H1 (cell line): ENCODE results near the gene LCAT. TPM values are rescaled to one million over a fixed set of nuclear protein-coding genes. Genes with fewer than 3 reads are reported as not detected.
A peak's percentile ranks its signal among the peaks of the same experiment; 100 is the strongest.

Experiments
- CTCF ChIA-PET: fragments of 300-600 bp; sonication (Branson Sonifier 250); formaldehyde crosslinking; loops from one replicate; lab custom pipeline; 2021; ENCODE audit not compliant: partially characterized antibody; lab: Charles Lee
- POLR2A ChIA-PET: fragments of 300-600 bp; sonication (Branson Sonifier 250); formaldehyde crosslinking; loops from one replicate; lab custom pipeline; 2021; ENCODE audit warnings: inconsistent platforms; ENCODE audit not compliant: partially characterized antibody; lab: Charles Lee
- DNase-seq, 2 experiments: peaks; one replicate each; pipeline versions ENCODE4 v3.0.0 to v3.0.0-alpha.2; 2010 to 2022; ENCODE audit warnings: low spot score in 2 of 2, low read depth in 1 of 2, mixed read lengths in 1 of 2
- FAIRE-seq: peaks from 2 replicates; lab custom pipeline; 2011; peaks lifted over from hg19 to GRCh38; lab: Jason Lieb, UNC
- H2AFZ ChIP-seq: 2 replicates; pipeline ENCODE4 v1.8.1; 2012; ENCODE audit warnings: low read length, inconsistent platforms
- H2AK5ac ChIP-seq: 2 replicates; pipeline ENCODE4 v1.6.1; 2013; ENCODE audit warnings: low read depth, low read length
- H2BK120ac ChIP-seq: replicated peaks from 2 replicates; pipeline ENCODE3; 2013; ENCODE audit warnings: low read depth, low read length, inconsistent platforms
- H2BK12ac ChIP-seq: 2 replicates; pipeline ENCODE4 v1.6.1; 2013; ENCODE audit warnings: low read depth, low read length
- H2BK15ac ChIP-seq: 2 replicates; pipeline ENCODE4 v1.6.1; 2013; ENCODE audit warnings: low read length
- H2BK20ac ChIP-seq: 2 replicates; pipeline ENCODE4 v1.6.1; 2013; ENCODE audit warnings: low read length
- H2BK5ac ChIP-seq: 2 replicates; pipeline ENCODE4 v1.6.1; 2013; ENCODE audit warnings: low read depth, low read length
- H3K14ac ChIP-seq: 2 replicates; pipeline ENCODE4 v1.6.1; 2013; ENCODE audit warnings: inconsistent platforms; ENCODE audit not compliant: insufficient read length
- H3K18ac ChIP-seq: 2 replicates; pipeline ENCODE4 v1.6.1; 2013; ENCODE audit warnings: low read length; ENCODE audit errors: extremely low read depth
- H3K23ac ChIP-seq: 2 replicates; pipeline ENCODE4 v1.6.1; 2013; ENCODE audit warnings: inconsistent platforms; ENCODE audit not compliant: insufficient read length
- H3K23me2 ChIP-seq: 2 replicates; pipeline ENCODE4 v1.6.1; 2013; ENCODE audit warnings: low read depth, low read length
- H3K27ac ChIP-seq: 2 replicates; pipeline ENCODE4 v1.6.1; 2011; ENCODE audit warnings: low read depth, low read length, inconsistent platforms
- H3K27me3 ChIP-seq, 4 experiments: replicated peaks in 1 of 4; 1 replicate in 1 of 4; 2 replicates in 3 of 4; pipeline versions ENCODE4 v1.6.1 to v1.8.1; 2011 to 2013; ENCODE audit warnings: low read length in 3 of 4, mild to moderate bottlenecking in 3 of 4, inconsistent platforms in 2 of 4, mixed read lengths in 2 of 4, moderate library complexity in 1 of 4; ENCODE audit not compliant: control insufficient read depth in 3 of 4, insufficient read depth in 3 of 4; ENCODE audit errors: extremely low read depth in 1 of 4
- H3K36me3 ChIP-seq, 4 experiments: 2 replicates each; pipeline versions ENCODE4 v1.6.1 to v1.8.1; 2011 to 2013; ENCODE audit warnings: mild to moderate bottlenecking in 4 of 4, low read length in 3 of 4, moderate library complexity in 2 of 4, control low read depth in 1 of 4, inconsistent platforms in 1 of 4; ENCODE audit not compliant: insufficient read depth in 4 of 4, control insufficient read depth in 2 of 4
- H3K4ac ChIP-seq: replicated peaks from 2 replicates; pipeline ENCODE3; 2013; ENCODE audit warnings: low read length, low read depth, mixed read lengths, inconsistent platforms; ENCODE audit not compliant: insufficient read length
- H3K4me1 ChIP-seq, 4 experiments: replicated peaks in 1 of 4; 1 replicate in 1 of 4; 2 replicates in 3 of 4; pipeline versions ENCODE4 v1.6.1 to v1.8.1; 2011 to 2013; ENCODE audit warnings: low read length in 3 of 4, inconsistent platforms in 2 of 4, mixed read lengths in 1 of 4; ENCODE audit not compliant: insufficient read depth in 4 of 4, control insufficient read depth in 3 of 4
- H3K4me2 ChIP-seq, 2 experiments: 2 replicates each; pipeline versions ENCODE4 v1.6.1 to v1.8.1; 2011 to 2013; ENCODE audit warnings: low read depth in 2 of 2, low read length in 2 of 2, control low read depth in 1 of 2, inconsistent platforms in 1 of 2, mild to moderate bottlenecking in 1 of 2; ENCODE audit not compliant: insufficient read depth in 1 of 2
- H3K4me3 ChIP-seq, 4 experiments: fragments of 200-600, 300-600 bp in 1 of 4; sonication (generic), shearing (Covaris generic), sonication (Bioruptor Twin) in 1 of 4; 2 replicates each; pipeline versions ENCODE4 v1.5.1 to v1.8.1; 2011 to 2016; ENCODE audit warnings: low read length in 4 of 4, low read depth in 3 of 4, control low read depth in 2 of 4, inconsistent platforms in 2 of 4, mild to moderate bottlenecking in 2 of 4, mixed read lengths in 1 of 4, moderate library complexity in 1 of 4; ENCODE audit not compliant: insufficient read depth in 2 of 4; ENCODE audit errors: extremely low read depth in 1 of 4
- H3K56ac ChIP-seq: replicated peaks from 2 replicates; pipeline ENCODE3; 2013; ENCODE audit warnings: low read depth, mild to moderate bottlenecking, mixed read lengths, low read length, inconsistent platforms; ENCODE audit not compliant: insufficient read length
- H3K79me1 ChIP-seq: 2 replicates; pipeline ENCODE4 v1.6.1; 2013; ENCODE audit warnings: low read depth, low read length, control low read depth
- H3K79me2 ChIP-seq, 2 experiments: 2 replicates each; pipeline versions ENCODE4 v1.6.1 to v1.8.1; 2012 to 2013; ENCODE audit warnings: low read length in 2 of 2, mild to moderate bottlenecking in 2 of 2, inconsistent platforms in 1 of 2; ENCODE audit not compliant: insufficient read depth in 2 of 2, control insufficient read depth in 1 of 2
- H3K9ac ChIP-seq, 4 experiments: replicated peaks in 1 of 4; 1 replicate in 1 of 4; 2 replicates in 3 of 4; pipeline versions ENCODE4 v1.6.1 to v1.8.1; 2011 to 2013; ENCODE audit warnings: low read depth in 3 of 4, low read length in 3 of 4, control low read depth in 2 of 4, mild to moderate bottlenecking in 2 of 4, moderate library complexity in 2 of 4, inconsistent platforms in 1 of 4; ENCODE audit errors: extremely low read depth in 1 of 4
- H3K9me3 ChIP-seq, 2 experiments: 2 replicates each; pipeline versions ENCODE4 v1.6.1 to v1.8.1; 2012 to 2013; ENCODE audit warnings: mild to moderate bottlenecking in 2 of 2, moderate library complexity in 2 of 2, control low read depth in 1 of 2, inconsistent platforms in 1 of 2, low read depth in 1 of 2, low read length in 1 of 2, mixed read lengths in 1 of 2; ENCODE audit not compliant: insufficient read depth in 2 of 2
- H4K20me1 ChIP-seq, 2 experiments: replicated peaks in 1 of 2; 2 replicates each; pipeline versions ENCODE3 to v1.8.1; 2011 to 2013; ENCODE audit warnings: inconsistent platforms in 2 of 2, low read length in 2 of 2, mild to moderate bottlenecking in 1 of 2; ENCODE audit not compliant: insufficient read depth in 2 of 2, control insufficient read depth in 1 of 2
- H4K5ac ChIP-seq: 2 replicates; pipeline ENCODE4 v1.6.1; 2013; ENCODE audit warnings: low read length, low read depth, mixed read lengths, inconsistent platforms; ENCODE audit not compliant: insufficient read length
- H4K8ac ChIP-seq: 2 replicates; pipeline ENCODE4 v1.8.0; 2013; ENCODE audit warnings: mild to moderate bottlenecking, moderate library complexity, low read length, inconsistent platforms; ENCODE audit not compliant: insufficient read depth; ENCODE audit errors: extremely low read depth
- H4K91ac ChIP-seq: replicated peaks from 2 replicates; pipeline ENCODE3; 2013; ENCODE audit warnings: low read length, mixed read lengths, inconsistent platforms; ENCODE audit not compliant: insufficient read length
- HDAC2 ChIP-seq, 2 experiments: fragments of 300-600 bp in 1 of 2; sonication (generic) in 1 of 2; IDR thresholded peaks; 2 replicates each; pipeline ENCODE4 v1.6.1; 2011 to 2012; ENCODE audit warnings: low read depth in 2 of 2, low read length in 2 of 2, mild to moderate bottlenecking in 2 of 2, moderate library complexity in 2 of 2, borderline replicate concordance in 1 of 2, inconsistent platforms in 1 of 2
- HDAC6 ChIP-seq: IDR thresholded peaks from one replicate; pipeline ENCODE4 v1.7.1; 2012; ENCODE audit warnings: low read depth, mild to moderate bottlenecking, inconsistent platforms, low read length, moderate library complexity
- POLR2A ChIP-seq, 2 experiments: IDR thresholded peaks; 1 replicate in 1 of 2; 2 replicates in 1 of 2; pipeline ENCODE4 v1.6.1; 2011; ENCODE audit warnings: low read depth in 2 of 2, low read length in 2 of 2, mild to moderate bottlenecking in 2 of 2; ENCODE audit errors: control extremely low read depth in 1 of 2
- RBBP5 ChIP-seq: IDR thresholded peaks from 2 replicates; pipeline ENCODE4 v1.7.1; 2012; ENCODE audit warnings: low read depth, mild to moderate bottlenecking, inconsistent platforms, low read length, moderate library complexity, borderline replicate concordance
- RFX5 ChIP-seq: IDR thresholded peaks from 2 replicates; pipeline ENCODE4 v1.6.1; 2011; ENCODE audit warnings: low read depth, low read length, improper control_type of control experiment, borderline replicate concordance
- SP2 ChIP-seq: IDR thresholded peaks from 2 replicates; pipeline ENCODE4 v1.6.1; 2012; ENCODE audit warnings: mild to moderate bottlenecking, low read length, inconsistent platforms
- TAF7 ChIP-seq: optimal IDR thresholded peaks from 2 replicates; pipeline ENCODE3; 2011; ENCODE audit warnings: low read depth, mild to moderate bottlenecking, inconsistent platforms, low read length, moderate library complexity, borderline replicate concordance
- WGBS, 2 experiments: shearing (Covaris generic) in 1 of 2; methylation state at CpG; one replicate each; pipeline versions ENCODE4 v1.1.6 to v1.1.7; 2013 to 2015; ENCODE audit warnings: low lambda C conversion rate in 2 of 2, mixed read lengths in 2 of 2, inconsistent platforms in 1 of 2, low coverage in 1 of 2, missing lambda C conversion rate in 1 of 2; ENCODE audit not compliant: insufficient replicate concordance in 2 of 2, insufficient coverage in 1 of 2, insufficient read length in 1 of 2; ENCODE audit errors: extremely low coverage in 1 of 2, missing lambda C conversion rate in 1 of 2; 5-methylcytosine and 5-hydroxymethylcytosine counted together
- polyA plus RNA-seq, 7 experiments: library from polyadenylated mRNA; depleted of rRNA in 3 of 7; stranded (reverse) in 5 of 7; unstranded in 2 of 7; fragments of >200 nt in 5 of 7; fragments of 200-250 nt in 2 of 7; gene quantifications; 1 replicate in 5 of 7; 2 replicates in 1 of 7; 4 replicates in 1 of 7; pipeline versions ENCODE4 v1.2.1 to v1.2.3, GENCODE V29; 2011 to 2013; ENCODE audit warnings: missing spikeins in 2 of 7, mixed read lengths in 2 of 7
- total RNA-seq: library from RNA; stranded (reverse); fragmentation: NEBNext Ultra II Directional; extraction: Animal tissue kit (Norgen Biotek cat#: 25700); gene quantifications from 2 replicates; pipeline ENCODE4 v1.2.1, GENCODE V29; 2021
- TF ChIP-seq, protein P1 (sequence below), 3 experiments: IDR thresholded peaks; 1 replicate in 2 of 3; 2 replicates in 1 of 3; pipeline versions ENCODE4 v1.5.1 to v1.6.1; 2011; ENCODE audit warnings: low read length in 3 of 3, mild to moderate bottlenecking in 3 of 3, inconsistent platforms in 2 of 3, low read depth in 1 of 3, moderate library complexity in 1 of 3; ENCODE audit not compliant: insufficient read depth in 1 of 3; ENCODE audit errors: control extremely low read depth in 1 of 3

LCAT gene
- total and polyA plus RNA-seq, 2 of the 8 experiments (the other 6 are each of a cell fraction or from before 2014, with no cell fraction given) = 9.4 to 19.6 TPM

DNA sequence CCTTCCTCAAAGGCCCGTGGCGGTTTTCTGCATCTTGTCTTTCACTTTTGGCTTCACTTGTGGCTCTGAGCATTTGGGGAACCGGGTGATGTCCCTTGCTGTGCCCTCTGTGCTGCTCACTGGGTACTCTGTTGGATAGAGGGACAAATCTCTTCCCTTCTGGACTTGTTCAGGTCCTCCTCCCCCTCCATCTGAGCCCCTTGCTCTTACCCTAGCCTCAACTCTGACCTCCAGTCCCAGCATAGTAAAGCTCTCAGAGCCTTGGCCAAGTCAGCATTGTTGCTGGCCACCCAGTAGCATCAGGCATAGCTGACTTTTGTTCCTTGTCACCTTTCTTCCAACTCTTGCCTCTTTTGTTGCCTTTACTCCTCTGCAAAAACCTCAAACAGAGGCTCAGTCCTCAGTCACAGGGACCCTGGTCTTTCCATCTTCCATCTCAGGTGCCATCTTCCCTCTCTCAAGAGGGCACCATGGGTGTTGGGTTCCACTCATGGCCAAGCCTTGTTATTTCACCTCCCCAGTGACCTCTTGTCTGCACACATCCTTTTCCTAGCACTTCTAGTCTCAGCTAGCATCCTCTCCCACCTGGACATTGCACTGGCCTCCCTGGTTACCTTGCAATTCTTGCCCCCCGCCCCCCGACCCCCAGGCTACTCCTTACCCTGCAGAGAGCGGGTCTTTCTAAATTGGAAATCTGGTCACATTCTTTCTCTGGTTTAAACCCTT, 6.9 kb downstream of the LCAT start:
- no peak overlapping the region for H2AFZ ChIP-seq
- no peak overlapping the region for H3K23ac ChIP-seq
- H2AK5ac ChIP-seq = 0 out of 2 replicates have a peak overlapping the region, but pooled peaks have one; percentile 2
- H3K56ac ChIP-seq = no peak overlapping the region
- peaks cover 0 to 15% (median 8%) of the 10 kb centered on the region in 4 experiments; a peak in 5 of 7 replicates for H3K4me1 ChIP-seq
- H3K27ac ChIP-seq = no peak overlapping the region
- H4K5ac ChIP-seq = peak overlapping the region; percentile 6
- POLR2A ChIA-PET = interaction anchor here (1.0 to 4.2 kb wide), 11 partner anchors 7 to 270 kb away, joined by 3 to 47 read pairs (median 11); partner anchors contain the start of genes DDX28, DUS2, LCAT and NRN1L
- H2BK20ac ChIP-seq = no peak overlapping the region
- peak overlapping the region; percentile 45 for H3K4ac ChIP-seq
- H3K9me3 ChIP-seq = no peaks in the 10 kb centered on the region
- DNase-seq (no peak), FAIRE-seq (no peak)
- 0 out of 4 replicates have a peak, but pooled peaks cover 0 to 3% of the 10 kb centered on the region in 2 experiments for H3K79me2 ChIP-seq
- no peak overlapping the region; the same call in 1 of the 2 replicates for H2BK5ac ChIP-seq
- H4K91ac ChIP-seq = peak overlapping the region; percentile 0
- H3K23me2 ChIP-seq = peaks cover 18% of the 10 kb centered on the region
- H3K4me2 ChIP-seq = peak overlapping the region; percentile 96
- H2BK120ac ChIP-seq = no peak overlapping the region
- peak overlapping the region; percentile 63; the same call in 1 of the 2 replicates for H2BK15ac ChIP-seq
- H4K20me1 ChIP-seq = peaks cover 4 to 12% of the 10 kb centered on the region in 2 experiments
- H3K36me3 ChIP-seq = no peaks in the 10 kb centered on the region
- peak overlapping the region; percentile 69 to 98 (median 92) for H3K4me3 ChIP-seq
- CTCF ChIA-PET = interaction anchor here (1.0 to 27.1 kb wide), 4 partner anchors 8 to 104 kb away, joined by 3 to 623 read pairs (median 4); partner anchors contain the start of genes EDC4, NRN1L and PSKH1
- H4K8ac ChIP-seq = peak overlapping the region; percentile 63; the same call in 1 of the 2 replicates
- WGBS, 2 experiments = 61% methylated on average over 6 of the region's 6 CpGs; no CpG with 5 or more reads in 1 of the 2 experiments
- H3K14ac ChIP-seq = no peak overlapping the region
- no peaks in the 10 kb centered on the region for H3K27me3 ChIP-seq
- H3K18ac ChIP-seq = peak overlapping the region; percentile 81
- peaks cover 4% of the 10 kb centered on the region; the same call in 1 of the 2 replicates for H3K79me1 ChIP-seq
- peak overlapping the region; percentile 68; the same call in 1 of the 2 replicates for H2BK12ac ChIP-seq
- peak overlapping the region; percentile 60 to 89 (median 70) for H3K9ac ChIP-seq
- TF ChIP-seq RBBP5 (no peak), POLR2A (IDR thresholded peaks at IDR 0.05; ENCODE audit: control extremely low read depth in 1 of 2, low read depth in 2 of 2, low read length in 2 of 2) (no peak; a peak in 1 of 3 replicates), HDAC2 (IDR thresholded peaks at IDR 0.05; ENCODE audit: borderline replicate concordance in 1 of 2, low read depth in 2 of 2, low read length in 2 of 2) (no peak), SP2 (no peak), TAF7 (no peak), RFX5 (no peak), HDAC6 (no peak)
- TF ChIP-seq, protein P1, sequence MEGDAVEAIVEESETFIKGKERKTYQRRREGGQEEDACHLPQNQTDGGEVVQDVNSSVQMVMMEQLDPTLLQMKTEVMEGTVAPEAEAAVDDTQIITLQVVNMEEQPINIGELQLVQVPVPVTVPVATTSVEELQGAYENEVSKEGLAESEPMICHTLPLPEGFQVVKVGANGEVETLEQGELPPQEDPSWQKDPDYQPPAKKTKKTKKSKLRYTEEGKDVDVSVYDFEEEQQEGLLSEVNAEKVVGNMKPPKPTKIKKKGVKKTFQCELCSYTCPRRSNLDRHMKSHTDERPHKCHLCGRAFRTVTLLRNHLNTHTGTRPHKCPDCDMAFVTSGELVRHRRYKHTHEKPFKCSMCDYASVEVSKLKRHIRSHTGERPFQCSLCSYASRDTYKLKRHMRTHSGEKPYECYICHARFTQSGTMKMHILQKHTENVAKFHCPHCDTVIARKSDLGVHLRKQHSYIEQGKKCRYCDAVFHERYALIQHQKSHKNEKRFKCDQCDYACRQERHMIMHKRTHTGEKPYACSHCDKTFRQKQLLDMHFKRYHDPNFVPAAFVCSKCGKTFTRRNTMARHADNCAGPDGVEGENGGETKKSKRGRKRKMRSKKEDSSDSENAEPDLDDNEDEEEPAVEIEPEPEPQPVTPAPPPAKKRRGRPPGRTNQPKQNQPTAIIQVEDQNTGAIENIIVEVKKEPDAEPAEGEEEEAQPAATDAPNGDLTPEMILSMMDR (IDR thresholded peaks at IDR 0.05; ENCODE audit: control extremely low read depth in 1 of 3, insufficient read depth in 1 of 3, low read depth in 1 of 3, low read length in 3 of 3) = no peak
